Fibroblast of lung (primary cell): ENCODE results near the gene PDLIM4. TPM values are rescaled to one million over a fixed set of nuclear protein-coding genes. Genes with fewer than 3 reads are reported as not detected.

ENCODE experiments used
- DNase-seq, 2 donors: peaks; one replicate each; pipeline versions ENCODE4 v3.0.0 to v3.0.0-alpha.2; 2010; ENCODE audit warnings: low read depth in 2 of 2
- H2AFZ ChIP-seq: 2 replicates; pipeline ENCODE4 v1.5.1; 2012; ENCODE audit warnings: low read length, control low read depth, inconsistent platforms
- H3K27ac ChIP-seq: 2 replicates; pipeline ENCODE4 v1.5.1; 2011; ENCODE audit warnings: low read length, control low read depth; ENCODE audit not compliant: insufficient read depth
- H3K27me3 ChIP-seq: 2 replicates; pipeline ENCODE4 v1.5.1; 2011; ENCODE audit warnings: mild to moderate bottlenecking, low read length; ENCODE audit not compliant: control insufficient read depth, insufficient read depth
- H3K36me3 ChIP-seq: 2 replicates; pipeline ENCODE4 v1.5.1; 2011; ENCODE audit warnings: low read length; ENCODE audit not compliant: control insufficient read depth, insufficient read depth
- H3K4me1 ChIP-seq: 2 replicates; pipeline ENCODE4 v1.5.1; 2011; ENCODE audit warnings: low read length; ENCODE audit not compliant: control insufficient read depth, insufficient read depth; ENCODE audit errors: extremely low read depth
- H3K4me2 ChIP-seq: 2 replicates; pipeline ENCODE4 v1.5.1; 2011; ENCODE audit warnings: low read length, control low read depth; ENCODE audit not compliant: insufficient read depth; ENCODE audit errors: extremely low read depth
- H3K4me3 ChIP-seq, 4 experiments: fragments of 200-600 bp in 1 of 4; sonication (generic) in 1 of 4; replicated peaks in 1 of 4; 2 replicates each; pipeline ENCODE4 v1.5.1; 2011 to 2016; ENCODE audit warnings: low read length in 4 of 4, low read depth in 3 of 4, mild to moderate bottlenecking in 3 of 4, control low read depth in 2 of 4, inconsistent platforms in 1 of 4, mixed read lengths in 1 of 4; ENCODE audit not compliant: insufficient read depth in 1 of 4; ENCODE audit errors: control extremely low read depth in 1 of 4
- H3K79me2 ChIP-seq: 2 replicates; pipeline ENCODE4 v1.5.1; 2012; ENCODE audit warnings: mild to moderate bottlenecking, low read length, inconsistent platforms; ENCODE audit not compliant: control insufficient read depth, insufficient read depth
- H3K9ac ChIP-seq: 2 replicates; pipeline ENCODE4 v1.5.1; 2011; ENCODE audit warnings: mild to moderate bottlenecking, low read length, control low read depth; ENCODE audit not compliant: insufficient read depth
- H3K9me3 ChIP-seq: 2 replicates; pipeline ENCODE4 v1.5.1; 2012; ENCODE audit warnings: low read depth, low read length; ENCODE audit not compliant: control insufficient read depth, insufficient read depth
- H4K20me1 ChIP-seq: 2 replicates; pipeline ENCODE4 v1.5.1; 2011; ENCODE audit warnings: low read length; ENCODE audit not compliant: control insufficient read depth, insufficient read depth; ENCODE audit errors: extremely low read depth
- EZH2 ChIP-seq: IDR thresholded peaks from 2 replicates; pipeline ENCODE4 v1.5.1; 2012; ENCODE audit warnings: low read length, control low read depth, mild to moderate bottlenecking; ENCODE audit errors: missing control alignments
- polyA plus RNA-seq, 2 donors: library from polyadenylated mRNA; depleted of rRNA in 1 of 2; stranded (reverse) in 1 of 2; unstranded in 1 of 2; fragments of >200 nt; gene quantifications; 2 replicates each; pipeline ENCODE4 v1.2.1, GENCODE V29; 2011 to 2012; ENCODE audit warnings: missing spikeins in 1 of 2
- total RNA-seq: library from RNA; depleted of rRNA; stranded (reverse); fragments of >200 nt; gene quantifications from 2 replicates; pipeline ENCODE4 v1.2.1, GENCODE V29; 2014
- TF ChIP-seq, protein P1 (sequence below), 2 donors: IDR thresholded peaks in 1 of 2; conservative IDR thresholded peaks in 1 of 2; 1 replicate in 1 of 2; 2 replicates in 1 of 2; pipeline ENCODE4 v1.5.1; 2011 to 2012; ENCODE audit warnings: low read length in 2 of 2, control low read depth in 1 of 2, inconsistent platforms in 1 of 2, low read depth in 1 of 2, mild to moderate bottlenecking in 1 of 2

PDLIM4 gene
- total and polyA plus RNA-seq, 2 donors (not counting 1 experiment from before 2014, with no cell fraction given), result 10.7 to 67.2 TPM

DNA sequence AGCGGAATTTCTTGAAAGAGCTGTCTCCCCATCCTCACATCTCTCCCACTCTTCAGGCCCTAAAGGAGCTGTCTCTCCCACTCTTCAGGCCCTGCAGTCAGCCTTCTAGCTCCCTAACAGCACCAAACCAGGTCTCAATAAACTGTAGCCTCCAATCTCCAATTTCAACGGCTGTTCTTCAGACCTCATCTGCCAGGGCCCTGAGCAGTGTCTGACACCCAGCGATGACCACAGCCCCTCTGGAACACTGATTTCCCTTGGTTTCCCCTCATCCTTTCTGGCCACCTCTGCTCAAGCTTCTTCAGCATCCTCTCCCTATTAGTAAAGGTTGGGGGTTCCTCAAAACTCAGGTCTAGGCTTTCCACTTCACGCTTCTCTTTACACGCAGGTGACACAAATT, 28.3 kb upstream of the PDLIM4 start:
- TF ChIP-seq, protein P1, sequence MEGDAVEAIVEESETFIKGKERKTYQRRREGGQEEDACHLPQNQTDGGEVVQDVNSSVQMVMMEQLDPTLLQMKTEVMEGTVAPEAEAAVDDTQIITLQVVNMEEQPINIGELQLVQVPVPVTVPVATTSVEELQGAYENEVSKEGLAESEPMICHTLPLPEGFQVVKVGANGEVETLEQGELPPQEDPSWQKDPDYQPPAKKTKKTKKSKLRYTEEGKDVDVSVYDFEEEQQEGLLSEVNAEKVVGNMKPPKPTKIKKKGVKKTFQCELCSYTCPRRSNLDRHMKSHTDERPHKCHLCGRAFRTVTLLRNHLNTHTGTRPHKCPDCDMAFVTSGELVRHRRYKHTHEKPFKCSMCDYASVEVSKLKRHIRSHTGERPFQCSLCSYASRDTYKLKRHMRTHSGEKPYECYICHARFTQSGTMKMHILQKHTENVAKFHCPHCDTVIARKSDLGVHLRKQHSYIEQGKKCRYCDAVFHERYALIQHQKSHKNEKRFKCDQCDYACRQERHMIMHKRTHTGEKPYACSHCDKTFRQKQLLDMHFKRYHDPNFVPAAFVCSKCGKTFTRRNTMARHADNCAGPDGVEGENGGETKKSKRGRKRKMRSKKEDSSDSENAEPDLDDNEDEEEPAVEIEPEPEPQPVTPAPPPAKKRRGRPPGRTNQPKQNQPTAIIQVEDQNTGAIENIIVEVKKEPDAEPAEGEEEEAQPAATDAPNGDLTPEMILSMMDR (conservative IDR thresholded peaks at IDR 0.05 in 1 of 2, IDR thresholded peaks at IDR 0.05 in 1 of 2; ENCODE audit: low read depth in 1 of 2, low read length in 2 of 2), result no peak
- no peak for TF ChIP-seq EZH2
- Histone ChIP-seq H3K36me3 (peaks cover 2% of the 10 kb centered on the region), H3K27ac (no peak overlapping the region), H3K4me3 (no peak overlapping the region), H2AFZ (no peak overlapping the region), H3K4me2 (no peak overlapping the region), H3K9ac (no peak overlapping the region), H3K27me3 (no peaks in the 10 kb centered on the region), H4K20me1 (no peaks in the 10 kb centered on the region), H3K4me1 (peaks cover 22% of the 10 kb centered on the region), H3K79me2 (peaks cover 11% of the 10 kb centered on the region), H3K9me3 (no peaks in the 10 kb centered on the region)
- DNase-seq, result no peak

DNA sequence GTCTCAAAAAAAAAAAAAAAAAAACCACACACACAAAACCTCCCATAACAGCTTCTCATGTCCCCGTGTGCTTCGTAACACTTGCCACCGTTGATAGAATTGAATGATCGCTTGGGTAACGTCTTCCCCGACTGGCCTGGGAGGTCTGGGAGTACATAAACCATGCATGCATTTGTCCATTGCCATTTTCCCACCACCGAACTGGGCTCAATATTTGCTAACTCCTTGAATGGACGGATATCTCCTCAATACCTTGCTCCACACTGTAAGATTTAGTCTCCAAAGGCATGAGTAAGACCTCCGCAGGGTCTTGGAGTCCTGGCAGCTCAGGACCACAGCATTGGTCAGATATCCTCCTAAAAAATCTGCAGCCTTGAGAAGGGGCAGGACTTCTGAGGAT, 26.6 kb upstream of the PDLIM4 start:
- peaks cover 9% of the 10 kb centered on the region for H3K4me1 ChIP-seq
- no peaks in the 10 kb centered on the region for H3K9me3 ChIP-seq
- H3K79me2 ChIP-seq, result peaks cover 5% of the 10 kb centered on the region
- no peaks in the 10 kb centered on the region for H4K20me1 ChIP-seq
- no peak overlapping the region for H3K9ac ChIP-seq
- H3K27me3 ChIP-seq, result no peaks in the 10 kb centered on the region
- TF ChIP-seq EZH2, result no peak
- TF ChIP-seq, protein P1 (conservative IDR thresholded peaks at IDR 0.05 in 1 of 2, IDR thresholded peaks at IDR 0.05 in 1 of 2; ENCODE audit: low read depth in 1 of 2, low read length in 2 of 2), result no peak
- no peak overlapping the region for H3K4me3 ChIP-seq
- no peak for DNase-seq
- no peak overlapping the region for H2AFZ ChIP-seq
- no peak overlapping the region for H3K4me2 ChIP-seq
- no peaks in the 10 kb centered on the region for H3K36me3 ChIP-seq
- H3K27ac ChIP-seq, result no peak overlapping the region

DNA sequence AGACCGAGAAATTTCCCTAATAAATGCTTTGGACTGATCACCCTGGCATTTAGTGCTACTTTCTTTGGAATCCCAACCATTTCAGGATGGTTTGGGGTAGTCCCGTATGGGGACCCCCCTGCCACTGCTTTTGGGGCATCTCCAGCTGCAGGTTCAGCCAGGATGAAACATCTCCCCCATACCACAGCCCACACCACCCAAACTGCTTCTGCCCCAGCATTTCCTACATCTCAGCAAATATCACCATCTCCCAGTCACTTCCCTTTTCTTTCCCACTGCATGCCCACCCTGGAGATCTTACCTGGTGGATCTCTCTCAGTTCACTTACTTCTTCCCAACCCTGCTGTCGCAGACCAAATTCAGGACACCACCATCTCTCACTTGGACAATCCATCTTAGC, 25.0 kb upstream of the PDLIM4 start:
- no peaks in the 10 kb centered on the region for H3K36me3 ChIP-seq
- TF ChIP-seq, protein P1 (conservative IDR thresholded peaks at IDR 0.05 in 1 of 2, IDR thresholded peaks at IDR 0.05 in 1 of 2; ENCODE audit: low read depth in 1 of 2, low read length in 2 of 2), result no peak
- TF ChIP-seq EZH2, result no peak
- H3K4me1 ChIP-seq, result no peaks in the 10 kb centered on the region
- no peaks in the 10 kb centered on the region for H3K9me3 ChIP-seq
- no peak for DNase-seq
- H3K9ac ChIP-seq, result no peak overlapping the region
- H2AFZ ChIP-seq, result no peak overlapping the region
- H3K27ac ChIP-seq, result no peak overlapping the region
- no peak overlapping the region for H3K4me3 ChIP-seq
- H3K27me3 ChIP-seq, result no peaks in the 10 kb centered on the region
- H4K20me1 ChIP-seq, result no peaks in the 10 kb centered on the region
- H3K79me2 ChIP-seq, result no peaks in the 10 kb centered on the region
- H3K4me2 ChIP-seq, result no peak overlapping the region
